Urothelium cell line (cell line): ENCODE results near the gene UQCRC1.

ENCODE experiments used
- DNase-seq: peaks from one replicate; pipeline ENCODE4 v3.0.0; 2011; ENCODE audit warnings: low spot score, mixed read lengths
- FAIRE-seq: peaks from 2 replicates; lab custom pipeline; 2011; peaks lifted over from hg19 to GRCh38; lab: Jason Lieb, UNC

Gene UQCRC1

DNA sequence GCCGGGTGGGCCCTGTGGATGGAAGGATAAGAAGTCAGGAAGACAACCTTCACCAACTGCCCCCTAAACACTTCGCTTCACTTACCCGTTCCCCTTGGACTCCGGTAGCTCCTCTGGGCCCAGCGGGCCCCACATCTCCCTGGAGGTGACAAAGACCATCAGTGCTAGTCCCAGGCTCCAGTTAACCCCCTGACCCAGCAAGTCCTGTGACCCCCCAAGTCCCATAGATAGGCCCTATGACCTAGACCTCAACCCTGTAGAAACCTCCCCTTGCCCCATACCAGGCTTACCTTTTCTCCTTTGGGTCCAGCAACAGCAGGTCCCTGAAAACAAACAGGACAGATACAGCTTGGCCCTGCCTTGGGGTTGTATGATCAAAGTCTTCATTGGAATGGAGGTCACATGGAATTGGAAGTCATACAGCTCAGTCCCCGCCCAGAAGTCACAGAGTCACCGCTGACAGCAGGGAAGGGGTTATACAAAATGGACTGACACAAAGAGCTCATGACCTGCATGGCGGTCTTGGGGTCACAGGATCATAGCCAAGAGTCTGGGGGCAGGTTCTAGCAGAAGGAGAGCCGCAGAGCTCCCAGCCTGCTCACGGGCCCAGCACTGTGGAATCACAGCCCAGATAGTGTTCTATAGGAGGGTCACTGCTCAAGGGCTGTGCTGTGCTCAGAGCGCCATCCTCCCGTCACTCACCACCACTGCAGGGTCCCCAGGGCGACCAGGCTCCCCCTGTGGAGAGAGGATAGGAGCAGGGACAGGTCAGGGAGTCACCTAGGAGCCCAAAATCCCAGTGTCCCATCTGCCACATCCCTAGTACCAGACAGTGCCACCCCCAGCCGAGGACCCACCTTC lies 27.6 kb downstream of the UQCRC1 start:
- FAIRE-seq, result no peak
- DNase-seq, result no peak

DNA sequence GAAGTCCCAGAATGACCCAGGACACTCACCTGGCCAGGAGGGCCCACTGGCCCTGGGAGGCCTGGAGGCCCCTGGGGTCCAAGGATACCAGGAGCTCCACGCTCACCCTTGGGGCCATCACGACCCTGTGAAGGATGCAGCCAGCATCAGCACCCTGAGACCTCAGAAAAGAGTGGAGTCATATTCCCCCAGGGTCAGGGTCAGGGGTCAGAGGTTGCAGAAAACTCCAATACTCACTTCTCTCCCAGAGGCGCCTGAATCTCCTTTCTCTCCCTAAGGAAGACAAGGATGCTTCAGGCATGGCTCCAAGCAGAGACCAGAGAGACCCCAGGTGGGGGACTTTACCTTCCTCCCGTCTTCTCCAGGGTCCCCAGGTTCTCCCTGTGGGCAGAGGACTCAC lies 32.8 kb downstream of the UQCRC1 start:
- no peak for FAIRE-seq
- DNase-seq, result no peak

DNA sequence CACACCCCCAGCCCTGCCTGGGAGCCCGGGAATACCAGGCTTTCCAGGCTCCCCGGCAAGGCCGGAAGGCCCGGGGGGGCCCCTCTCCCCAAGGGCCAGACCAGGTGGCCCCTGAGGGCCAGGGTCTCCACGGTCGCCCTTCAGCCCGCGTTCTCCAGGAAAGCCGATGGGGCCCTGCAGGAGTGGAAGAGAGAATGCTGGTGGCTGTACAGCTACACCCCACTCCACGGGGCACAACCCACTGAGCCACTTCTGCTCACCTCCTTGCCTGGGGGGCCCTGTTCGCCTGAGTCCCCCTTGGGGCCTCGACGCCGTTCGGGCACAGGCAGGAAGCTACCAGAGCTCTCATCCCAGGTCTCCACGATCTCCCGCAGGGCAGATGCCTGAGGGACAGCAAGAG lies 34.1 kb downstream of the UQCRC1 start:
- no peak for DNase-seq
- no peak for FAIRE-seq

DNA sequence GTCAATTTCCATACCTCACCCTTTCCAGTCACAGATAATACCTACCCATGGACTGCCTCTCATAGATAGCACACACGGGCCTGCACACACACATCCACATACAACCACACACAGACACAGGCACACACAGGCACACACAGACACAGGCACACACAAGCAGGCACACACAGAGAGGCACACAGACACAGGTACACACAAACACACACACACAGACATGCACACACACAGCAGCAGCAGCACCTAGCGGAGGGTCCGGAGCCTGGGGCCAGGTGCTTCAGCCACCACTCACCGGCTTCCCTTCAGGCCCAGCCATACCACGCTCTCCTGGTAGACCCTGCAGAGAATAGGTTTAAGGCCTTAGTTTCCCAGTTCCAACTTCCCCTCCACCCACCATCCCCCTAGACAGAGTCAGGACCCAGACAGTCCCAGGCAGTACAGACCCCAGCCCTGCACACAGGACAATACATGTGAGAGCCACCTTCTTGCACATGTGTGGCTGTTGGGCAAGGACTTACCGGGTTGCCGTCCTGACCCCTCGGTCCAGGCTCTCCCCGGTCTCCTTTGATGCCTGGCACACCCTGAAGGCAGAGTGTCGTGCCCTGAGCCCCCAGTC lies 35.4 kb downstream of the UQCRC1 start:
- DNase-seq (no peak), FAIRE-seq (no peak)

DNA sequence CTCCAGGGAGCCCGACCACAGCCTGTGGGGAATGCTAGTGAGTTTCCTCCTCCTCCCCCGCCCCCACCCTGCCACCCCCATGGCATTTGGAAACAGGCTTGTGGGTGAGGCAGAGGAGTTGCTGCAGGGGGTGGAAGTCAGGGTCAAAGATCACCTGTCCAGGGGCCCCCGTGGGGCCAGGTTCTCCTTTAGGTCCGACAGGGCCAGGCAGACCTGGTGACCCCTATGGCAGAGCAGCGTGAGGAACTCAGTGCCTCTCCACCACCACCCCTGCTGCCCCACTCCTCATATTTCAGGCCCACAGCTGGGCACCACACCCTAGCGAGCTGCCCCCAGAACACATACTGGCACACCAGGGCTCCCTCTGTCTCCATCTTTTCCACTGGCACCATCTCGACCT lies 36.9 kb downstream of the UQCRC1 start:
- DNase-seq (no peak), FAIRE-seq (no peak)

DNA sequence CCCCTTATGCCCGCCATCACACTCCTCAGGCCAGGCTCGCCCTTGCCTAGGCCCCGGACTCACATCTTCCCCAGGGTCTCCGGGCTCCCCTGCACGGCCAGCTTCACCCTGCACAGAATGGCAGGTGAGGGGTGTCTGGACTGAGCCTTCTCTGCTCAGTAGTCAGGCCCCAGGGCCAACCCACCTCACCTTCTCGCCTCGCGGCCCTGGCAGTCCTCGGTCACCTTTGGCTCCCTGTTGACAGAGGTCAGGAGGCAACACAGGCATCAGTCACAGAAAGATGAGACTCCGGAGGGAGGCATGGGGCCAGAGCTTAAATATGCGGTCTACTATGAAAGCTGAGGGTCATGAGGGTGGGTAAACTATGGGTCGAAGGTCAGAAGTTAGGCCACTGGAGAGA lies 37.5 kb downstream of the UQCRC1 start:
- DNase-seq, result no peak
- no peak for FAIRE-seq

DNA sequence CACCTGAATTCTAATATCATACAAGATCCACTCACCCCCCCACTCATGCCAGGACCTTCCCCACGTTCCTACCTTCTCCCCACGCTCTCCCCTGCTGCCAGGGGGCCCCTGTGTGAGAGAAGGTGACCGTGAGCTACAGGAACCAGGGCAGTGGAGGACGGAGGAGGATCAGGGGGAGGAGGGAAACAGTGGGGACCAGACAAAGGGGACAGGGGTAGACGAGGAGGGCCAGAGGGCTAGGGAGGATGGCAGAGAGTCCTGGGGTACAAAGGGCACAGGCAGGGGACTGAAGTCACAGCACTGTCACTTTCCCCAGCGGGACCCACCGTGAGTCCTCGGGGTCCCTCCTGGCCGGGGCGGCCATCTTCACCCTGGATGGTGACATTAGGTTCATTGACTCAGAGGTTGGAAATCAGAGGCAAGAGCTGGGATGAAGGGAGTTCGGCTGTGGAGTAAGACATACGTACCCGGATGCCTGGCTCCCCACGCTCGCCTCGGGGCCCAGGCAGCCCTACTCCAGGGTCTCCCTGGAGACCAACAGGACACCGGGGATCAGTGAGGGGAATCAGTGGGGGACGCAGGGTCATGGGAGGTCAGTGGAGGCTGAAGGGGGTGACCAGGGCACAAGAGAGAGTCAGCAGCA lies 39.5 kb downstream of the UQCRC1 start:
- DNase-seq (no peak), FAIRE-seq (no peak)

DNA sequence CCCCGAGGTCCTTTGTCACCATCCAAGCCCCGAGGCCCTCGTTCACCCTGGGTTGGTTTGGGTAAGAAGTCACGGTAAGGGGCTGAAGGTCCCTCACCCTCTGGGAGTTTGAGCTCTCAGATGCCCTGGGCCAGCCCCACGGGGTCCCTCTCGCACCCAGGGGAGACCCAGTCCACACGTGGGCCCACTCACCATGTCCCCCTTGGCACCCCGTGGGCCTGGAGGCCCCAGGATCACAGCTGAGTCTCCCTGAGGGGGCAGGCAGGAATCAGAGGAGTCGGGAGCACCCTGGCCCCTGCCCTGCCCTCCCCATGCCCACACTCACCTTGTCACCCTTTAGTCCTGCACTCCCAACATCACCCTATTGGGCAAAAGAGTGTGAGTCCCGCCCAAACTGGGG lies 40.0 kb downstream of the UQCRC1 start:
- DNase-seq, result no peak
- no peak for FAIRE-seq

DNA sequence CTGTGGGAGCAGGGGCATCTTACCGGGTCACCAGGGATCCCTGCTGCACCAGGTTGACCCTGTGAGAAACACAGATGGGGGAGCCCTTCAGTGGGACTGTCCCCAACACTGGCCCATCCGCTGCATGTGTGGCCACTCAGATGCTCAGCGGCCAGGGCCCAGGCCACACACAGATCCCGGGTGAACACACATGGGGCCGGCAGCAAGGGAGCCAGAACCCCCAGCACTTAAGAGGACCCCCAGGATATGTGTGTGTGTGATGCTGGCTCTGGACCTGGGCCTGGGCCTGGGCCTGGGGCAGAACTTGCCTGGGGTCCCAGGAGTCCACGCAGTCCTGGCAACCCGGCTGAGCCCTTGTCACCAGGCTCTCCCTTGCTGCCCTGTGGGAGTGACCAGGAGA lies 41.0 kb downstream of the UQCRC1 start:
- DNase-seq, result no peak
- no peak for FAIRE-seq

DNA sequence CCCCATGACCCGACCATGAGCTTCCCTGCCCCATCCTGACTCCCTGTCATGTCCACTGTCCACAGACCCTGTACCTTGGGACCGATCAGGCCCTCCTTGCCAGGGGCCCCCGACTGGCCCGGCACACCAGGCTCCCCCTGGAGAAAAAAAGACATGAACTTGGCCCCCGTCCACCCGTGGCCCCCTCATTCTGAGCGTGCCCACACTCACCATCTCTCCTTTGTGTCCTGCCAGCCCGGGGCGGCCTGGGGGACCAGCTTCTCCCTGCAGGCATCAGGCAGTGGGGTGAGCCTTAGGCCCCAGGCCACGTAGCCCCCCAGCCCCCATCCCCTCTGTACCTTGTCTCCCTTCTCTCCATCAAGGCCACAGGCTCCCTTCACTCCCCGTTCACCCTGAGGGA lies 41.9 kb downstream of the UQCRC1 start:
- no peak for FAIRE-seq
- DNase-seq, result no peak

DNA sequence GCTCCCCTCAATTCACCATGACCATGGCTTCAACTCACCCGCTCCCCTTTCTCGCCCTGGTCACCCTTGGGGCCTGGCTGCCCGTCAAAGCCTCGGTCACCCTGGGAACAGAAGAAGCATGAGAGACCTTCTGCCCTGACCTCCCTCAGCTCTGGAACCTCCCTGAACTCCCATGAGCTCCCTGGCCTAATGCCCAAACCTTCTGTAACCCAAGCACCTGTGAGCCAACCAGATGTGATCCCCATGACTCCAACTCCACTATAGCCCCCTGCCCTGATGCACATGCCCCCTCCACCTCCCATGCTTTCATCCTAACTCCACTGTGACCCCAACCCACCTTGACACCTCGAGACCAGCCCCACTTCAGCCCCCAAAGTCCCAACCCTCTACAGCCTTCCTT lies 42.4 kb downstream of the UQCRC1 start:
- DNase-seq (no peak), FAIRE-seq (no peak)

DNA sequence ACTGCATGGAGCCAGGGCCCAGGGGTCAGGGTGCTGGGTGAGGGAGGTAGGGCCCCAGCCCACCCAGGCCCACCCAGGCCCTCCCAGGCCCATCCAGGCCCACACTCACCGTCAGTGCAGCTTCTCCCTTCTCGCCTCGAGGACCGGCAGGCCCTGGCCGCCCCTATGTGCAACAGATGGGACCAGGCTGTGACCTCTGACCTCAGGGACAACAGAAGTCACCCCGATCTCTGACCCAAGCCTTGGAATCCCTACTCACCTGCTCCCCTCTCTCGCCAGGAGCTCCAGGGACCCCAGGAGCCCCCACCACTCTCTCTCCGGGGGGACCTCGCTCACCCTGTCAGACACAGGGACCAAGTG lies 43.1 kb downstream of the UQCRC1 start:
- no peak for FAIRE-seq
- no peak for DNase-seq

DNA sequence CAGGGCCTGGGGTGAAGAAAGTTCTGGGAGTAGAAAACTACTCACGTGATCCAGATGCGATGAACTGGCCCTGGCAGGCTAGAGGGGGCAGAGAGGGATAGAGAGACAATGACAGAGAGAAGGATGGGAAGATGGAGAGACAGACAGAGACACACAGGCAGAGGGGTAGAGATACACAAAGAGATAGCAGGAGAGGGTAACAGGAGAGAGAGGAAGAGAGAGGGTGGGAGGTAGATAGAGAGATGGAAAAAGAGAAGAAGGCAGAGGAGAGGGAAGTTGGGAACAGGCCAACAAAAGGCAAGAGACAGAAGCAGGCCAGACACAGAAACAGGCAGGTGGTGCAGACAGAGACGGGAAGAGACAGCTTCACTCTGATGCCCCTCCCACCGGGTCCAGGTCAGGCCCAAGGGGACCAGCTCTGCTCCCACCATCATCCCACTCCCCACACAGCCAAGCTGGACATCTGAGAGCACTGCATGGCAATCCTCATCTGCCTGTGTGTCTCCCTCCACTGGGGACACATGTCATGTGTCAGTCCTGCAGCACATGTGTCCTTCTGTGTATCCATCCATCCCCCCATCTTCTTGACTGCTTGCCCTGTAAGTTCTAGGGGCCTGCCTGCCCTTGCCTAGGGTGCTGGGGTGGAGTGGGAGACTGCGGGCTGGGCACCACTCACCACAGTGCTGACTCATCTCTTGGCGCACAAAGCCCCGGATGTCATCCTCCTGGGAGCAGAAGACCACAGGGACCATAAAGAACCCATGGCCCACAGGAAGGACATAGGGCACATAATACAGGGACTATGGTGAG lies 43.6 kb downstream of the UQCRC1 start:
- peak; percentile 97 for FAIRE-seq
- DNase-seq, result peak; percentile 88

DNA sequence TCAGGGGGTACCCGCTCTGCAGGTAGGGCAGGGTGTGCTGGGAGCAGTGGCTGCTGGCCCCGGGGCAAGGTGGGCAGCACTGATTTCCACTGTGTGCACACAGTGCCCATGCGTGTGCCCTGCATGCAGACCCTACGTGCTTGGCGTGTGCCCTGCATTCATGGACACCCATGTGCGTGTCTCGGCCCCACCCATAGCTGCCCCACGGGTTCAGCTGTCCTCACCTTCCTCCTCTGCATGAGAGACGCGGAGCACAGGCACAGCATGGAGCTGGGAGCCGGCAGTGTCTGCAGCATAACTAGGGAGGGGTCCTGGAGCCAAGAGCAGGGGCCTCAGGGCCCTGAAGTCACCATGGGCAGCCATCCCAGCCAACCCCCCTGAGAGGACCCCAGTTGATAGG lies 44.3 kb downstream of the UQCRC1 start:
- FAIRE-seq (peak; percentile 37), DNase-seq (no peak)

DNA sequence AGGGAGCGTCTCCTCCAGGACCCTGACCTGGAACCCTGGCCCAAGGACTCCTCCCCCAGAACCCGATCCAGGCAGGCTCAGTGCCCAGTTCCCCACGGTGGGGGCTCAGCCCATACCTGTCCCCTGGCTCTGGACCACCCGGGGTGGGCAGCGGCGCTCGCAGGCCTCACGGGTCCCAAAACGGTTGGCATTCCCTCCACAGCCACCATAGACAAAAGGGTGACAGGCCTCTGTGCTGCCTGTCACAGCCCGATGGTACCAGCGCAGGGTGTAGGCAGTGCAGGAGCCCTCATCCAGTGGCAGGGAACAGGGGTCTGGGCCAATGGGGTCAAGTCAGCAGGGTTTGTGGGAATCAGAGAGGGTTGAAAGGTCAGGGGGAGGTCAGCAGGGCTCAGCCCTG lies 44.8 kb downstream of the UQCRC1 start:
- DNase-seq, result no peak
- FAIRE-seq, result no peak

DNA sequence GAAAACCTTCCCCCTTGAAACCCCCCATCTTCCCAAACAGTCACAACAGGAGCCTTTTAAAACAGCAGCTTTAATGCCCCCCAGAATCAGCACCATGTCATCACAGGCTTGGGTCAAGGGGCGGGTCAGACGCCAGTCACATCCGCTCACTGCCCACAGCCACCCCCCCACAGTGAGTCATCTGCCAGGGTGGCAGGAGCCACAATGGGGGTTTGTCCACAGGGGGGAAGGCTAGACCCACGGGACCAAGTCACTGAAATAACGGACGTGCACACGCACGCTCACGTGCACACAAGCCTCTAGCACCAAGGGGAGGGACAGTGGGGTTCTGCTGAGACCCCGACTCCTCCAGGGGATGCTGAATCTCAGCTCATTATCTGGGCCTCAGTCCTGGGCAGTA lies 45.4 kb downstream of the UQCRC1 start:
- FAIRE-seq (peak; percentile 88), DNase-seq (peak; percentile 91)

DNA sequence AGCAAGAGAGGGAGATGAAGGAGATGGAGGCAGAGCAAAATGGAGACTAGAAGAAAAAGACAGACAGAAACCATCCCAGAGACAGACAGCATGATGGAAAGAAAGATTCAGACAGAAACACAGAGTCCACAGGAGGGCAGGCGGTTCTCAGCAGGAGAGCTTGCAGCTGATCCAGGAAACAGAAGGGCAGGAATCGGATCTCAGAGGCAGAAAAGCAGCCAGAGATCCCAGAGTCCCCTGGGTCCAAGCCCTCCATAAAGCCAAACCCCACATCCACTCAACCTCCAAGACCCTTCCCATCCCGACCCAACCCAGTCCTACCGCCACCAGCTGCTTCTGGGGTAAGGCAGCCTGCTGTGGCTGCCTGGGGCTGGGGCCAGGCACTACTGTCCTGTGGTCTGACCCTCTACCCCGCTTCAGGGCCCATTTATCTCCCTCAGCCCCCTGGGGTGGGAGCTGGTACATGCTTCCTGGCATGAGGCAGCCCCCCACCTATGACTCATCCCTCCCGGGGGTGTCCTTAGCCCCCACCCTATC lies 46.0 kb downstream of the UQCRC1 start, which contains the start of gene UCN2:
Gene UCN2 (minus strand): TSS at position 400 of the 537 bp plus-strand sequence. CDS start 657 bp downstream, outside the sequence.
- peak; percentile 46 for FAIRE-seq
- DNase-seq, result no peak

DNA sequence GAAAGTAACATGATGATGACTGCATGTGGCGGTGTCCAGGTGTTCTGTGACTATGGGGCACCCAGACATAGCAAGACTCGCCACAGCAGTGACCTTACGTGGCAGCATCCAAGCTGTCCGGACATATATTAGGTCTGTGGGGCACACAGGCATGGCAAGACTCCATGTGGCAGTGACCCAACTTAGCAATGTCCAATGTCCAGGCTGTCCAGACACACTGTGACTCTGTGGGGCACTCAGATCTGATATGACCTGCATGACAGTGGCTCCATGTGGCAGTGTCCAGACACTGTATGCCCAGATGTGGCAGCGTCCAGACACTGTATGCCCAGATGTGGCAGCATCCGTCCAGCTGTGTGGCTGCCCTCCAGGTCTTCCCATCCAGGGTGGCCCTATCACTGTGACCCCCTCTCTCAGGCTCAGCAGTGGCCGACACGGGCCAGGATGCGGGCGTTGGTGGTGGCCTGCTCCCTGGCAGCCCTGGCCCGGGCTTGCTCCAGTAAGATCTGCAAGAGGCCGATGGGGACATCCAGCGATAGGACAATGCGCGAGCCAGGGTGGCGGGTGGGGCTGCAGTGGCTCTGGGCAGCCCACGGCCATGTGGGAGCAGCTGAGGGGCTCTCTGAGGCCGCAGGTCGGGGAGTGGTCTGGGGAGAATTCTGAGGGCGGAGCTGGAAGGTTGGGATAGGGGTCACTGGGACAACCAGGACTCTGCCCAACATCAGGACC lies 46.9 kb downstream of the UQCRC1 start:
- peak; percentile 92 for FAIRE-seq

DNA sequence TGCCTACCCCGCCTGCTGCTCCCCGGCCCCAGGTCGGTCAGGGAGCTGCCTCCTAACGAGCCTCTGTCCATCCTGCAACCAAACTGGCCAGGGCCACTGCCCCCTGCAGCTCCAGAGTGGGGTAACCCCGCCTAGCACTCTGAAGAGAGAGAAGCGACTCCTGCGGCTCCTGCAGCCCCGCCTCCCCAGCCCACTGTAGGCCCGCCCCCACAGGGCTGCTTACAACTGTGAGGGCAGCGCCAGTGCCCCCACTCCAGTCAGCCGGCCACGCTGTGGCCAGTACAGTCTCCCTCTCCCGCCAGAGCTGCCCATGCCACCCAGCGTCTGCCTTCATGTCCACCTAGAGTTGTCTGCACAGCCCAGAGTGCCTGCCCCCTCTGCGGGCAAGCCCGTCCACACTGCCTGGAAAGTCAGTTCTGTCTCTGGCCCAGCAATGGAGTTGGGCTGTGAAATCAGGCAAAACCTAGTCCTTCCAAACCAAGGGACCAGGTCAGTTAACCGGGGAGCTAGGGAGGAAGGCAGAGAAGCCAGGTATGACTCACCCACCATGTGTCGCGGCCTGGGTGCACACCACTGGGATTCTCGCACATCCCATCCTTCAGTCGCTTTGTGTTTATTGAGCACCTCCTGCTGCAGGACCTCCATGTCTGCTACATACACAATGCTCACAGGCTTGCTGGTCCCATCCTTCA lies 48.3 kb downstream of the UQCRC1 start:
- peak; percentile 70 for FAIRE-seq
- peak; percentile 46 for DNase-seq

More for the DNA sequence above, 46.9 kb downstream of the UQCRC1 start:
- no peak for DNase-seq

DNA sequence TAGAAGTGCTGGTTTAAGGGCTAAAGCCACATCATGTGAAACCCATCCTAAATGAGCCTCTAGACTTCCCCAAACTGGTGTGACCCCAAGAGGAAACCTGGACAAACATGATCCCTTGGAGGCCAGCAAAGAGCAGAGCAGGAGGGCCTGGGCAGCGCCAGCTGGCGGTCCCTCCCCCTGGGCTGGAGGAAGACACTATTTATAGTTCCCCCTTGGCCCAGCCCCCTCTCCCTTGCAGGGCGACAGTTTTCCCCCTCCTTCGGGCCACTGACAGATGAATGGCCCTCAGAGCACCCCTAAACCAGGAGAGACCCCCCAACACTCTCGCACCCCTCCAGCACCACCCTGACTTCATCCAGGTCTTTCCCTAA lies 48.8 kb downstream of the UQCRC1 start:
- no peak for FAIRE-seq
- DNase-seq, result no peak
